GM12878 (cell line): ENCODE results near the gene SLC12A3. TPM values are rescaled to one million over a fixed set of nuclear protein-coding genes. Genes with fewer than 3 reads are reported as not detected.

ENCODE experiments used
- ATF7 ChIP-seq: fragments of 450-650 bp; IDR thresholded peaks from 2 replicates; pipeline ENCODE4 v1.6.1; 2016; ENCODE audit warnings: low read depth, mild to moderate bottlenecking
- CHD2 ChIP-seq: IDR thresholded peaks from 2 replicates; pipeline ENCODE4 v1.6.1; 2011; ENCODE audit warnings: low read depth, low read length, improper control_type of control experiment, borderline replicate concordance
- EZH2 ChIP-seq: IDR thresholded peaks from 2 replicates; pipeline ENCODE4 v1.6.1; 2012; ENCODE audit warnings: low read depth, mild to moderate bottlenecking, control low read depth, inconsistent platforms, low read length, borderline replicate concordance; ENCODE audit not compliant: control insufficient read depth
- FOXK2 ChIP-seq: fragments of 450-650 bp; IDR thresholded peaks from 2 replicates; pipeline ENCODE4 v1.6.1; 2017; ENCODE audit warnings: mild to moderate bottlenecking, moderate library complexity
- JUND ChIP-seq: IDR thresholded peaks from 2 replicates; pipeline ENCODE4 v1.6.1; 2012; ENCODE audit warnings: low read depth, mild to moderate bottlenecking, low read length, improper control_type of control experiment, moderate library complexity
- KAT2A ChIP-seq: conservative IDR thresholded peaks from 2 replicates; pipeline ENCODE4 v1.6.1; 2011; ENCODE audit warnings: low read depth, low read length; ENCODE audit not compliant: control insufficient read depth
- MEF2A ChIP-seq: IDR thresholded peaks from 2 replicates; pipeline ENCODE4 v1.6.1; 2011; ENCODE audit warnings: low read depth, mild to moderate bottlenecking, low read length, moderate library complexity; ENCODE audit not compliant: insufficient read depth
- MTA2 ChIP-seq: fragments of 450-650 bp; IDR thresholded peaks from 2 replicates; pipeline ENCODE4 v1.6.1; 2016; ENCODE audit warnings: low read depth, mild to moderate bottlenecking, moderate library complexity
- MXI1 ChIP-seq: fragments of 150-350 bp; IDR thresholded peaks from 2 replicates; pipeline ENCODE4 v1.6.1; 2011; ENCODE audit warnings: low read depth, mild to moderate bottlenecking, inconsistent platforms, low read length, improper control_type of control experiment
- MYC ChIP-seq: IDR thresholded peaks from 2 replicates; pipeline ENCODE4 v1.6.1; 2011; ENCODE audit warnings: mild to moderate bottlenecking, low read length, moderate library complexity, inconsistent platforms; ENCODE audit not compliant: insufficient read depth, insufficient replicate concordance, insufficient read length, severe bottlenecking
- NR2F1 ChIP-seq: fragments of 450-650 bp; conservative IDR thresholded peaks from 2 replicates; pipeline ENCODE4 v1.6.1; 2017; ENCODE audit warnings: mild to moderate bottlenecking
- NRF1 ChIP-seq: conservative IDR thresholded peaks from 2 replicates; pipeline ENCODE4 v1.6.1; 2011; ENCODE audit warnings: mild to moderate bottlenecking, low read depth, low read length, improper control_type of control experiment
- RBBP5 ChIP-seq: fragments of 200-600 bp; sonication (generic); conservative IDR thresholded peaks from 2 replicates; pipeline ENCODE4 v1.6.1; 2016
- SMARCA5 ChIP-seq: fragments of 450-650 bp; IDR thresholded peaks from 2 replicates; pipeline ENCODE4 v1.6.1; 2017; ENCODE audit warnings: mild to moderate bottlenecking
- SREBF2 ChIP-seq: IDR thresholded peaks from 2 replicates; pipeline ENCODE4 v1.6.1; 2012; ENCODE audit warnings: mild to moderate bottlenecking, low read length
- TCF7 ChIP-seq: IDR thresholded peaks from 2 replicates; pipeline ENCODE4 v1.6.1; 2014; ENCODE audit warnings: antibody characterized with exemption, borderline replicate concordance
- YBX1 ChIP-seq: fragments of 450-650 bp; IDR thresholded peaks from 2 replicates; pipeline ENCODE4 v1.6.1; 2016; ENCODE audit warnings: antibody characterized with exemption
- ZBED1 ChIP-seq: IDR thresholded peaks from 2 replicates; pipeline ENCODE4 v1.6.1; 2016; ENCODE audit warnings: borderline replicate concordance
- ZNF384 ChIP-seq: IDR thresholded peaks from 2 replicates; pipeline ENCODE4 v1.6.1; 2012; ENCODE audit warnings: low read depth, mild to moderate bottlenecking, low read length, improper control_type of control experiment, borderline replicate concordance
- ZSCAN29 ChIP-seq: fragments of 450-650 bp; IDR thresholded peaks from 2 replicates; pipeline ENCODE4 v1.6.1; 2017; ENCODE audit warnings: mild to moderate bottlenecking, moderate library complexity
- polyA plus RNA-seq, 11 experiments: library from polyadenylated mRNA; depleted of rRNA in 4 of 11; unstranded in 6 of 11; stranded (reverse) in 5 of 11; fragments of >200 nt; fragmentation: Nextera tagmentation in 4 of 11; fragmentation: Illumina TruSeq in 1 of 11; extraction: Ambion mirVana in 4 of 11; extraction: Trizol in 1 of 11; gene quantifications; 1 replicate in 1 of 11; 2 replicates in 10 of 11; pipeline versions ENCODE4 v1.2.1 to v1.2.3, GENCODE V29; 2011 to 2016; ENCODE audit warnings: inconsistent platforms in 2 of 11, missing spikeins in 2 of 11, low read depth in 1 of 11
- total RNA-seq, 4 experiments: library from RNA; depleted of rRNA in 3 of 4; stranded (reverse); fragments of >200 nt in 3 of 4; fragmentation: Illumina TruSeq in 1 of 4; extraction: Trizol in 1 of 4; gene quantifications; 2 replicates each; pipeline versions ENCODE4 v1.2.1 to v1.2.3, GENCODE V29; 2013 to 2021
- TF ChIP-seq, protein P1 (sequence below): fragments of 450-650 bp; formaldehyde crosslinking; IDR thresholded peaks from 2 replicates; pipeline ENCODE4 v1.5.0; 2022; ENCODE audit warnings: mild to moderate bottlenecking, missing genetic modification characterization
- TF ChIP-seq, protein P2 (sequence below): fragments of 450-650 bp; IDR thresholded peaks from 2 replicates; pipeline ENCODE4 v1.6.1; 2017; ENCODE audit warnings: borderline replicate concordance
- TF ChIP-seq, protein P3 (sequence below): fragments of 150-350 bp; IDR thresholded peaks from 2 replicates; pipeline ENCODE4 v1.6.1; 2014; ENCODE audit warnings: mild to moderate bottlenecking, low read depth, low read length
- TF ChIP-seq, protein P4 (sequence below): IDR thresholded peaks from 2 replicates; pipeline ENCODE4 v1.6.1; 2011; ENCODE audit warnings: low read depth, low read length, improper control_type of control experiment, borderline replicate concordance

The SLC12A3 gene
- total and polyA plus RNA-seq, 10 of the 15 experiments (the other 5 are each of a cell fraction or from before 2014, with no cell fraction given): 0.05 to 6.3 (median 3.1) TPM

DNA sequence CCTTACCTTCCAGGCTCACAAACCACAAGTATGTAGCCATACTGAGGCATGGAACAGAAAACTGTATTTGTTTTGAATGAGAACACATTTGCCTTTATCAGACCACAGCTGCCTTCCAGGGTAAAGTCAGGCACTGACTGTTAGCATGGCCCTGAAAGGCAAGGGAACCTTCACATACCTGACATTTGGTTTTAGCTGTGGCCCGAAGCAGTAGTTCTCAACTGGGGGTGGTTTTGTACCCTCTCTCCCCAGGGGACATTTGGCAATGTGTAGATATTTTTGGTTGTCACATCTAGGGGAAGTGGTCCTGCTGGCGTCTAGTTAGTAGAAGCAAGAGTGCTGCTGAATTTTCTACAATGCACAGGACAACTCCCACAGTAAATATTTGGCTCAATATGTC lies 76.1 kb downstream of the SLC12A3 start (continued):
- TF ChIP-seq, protein P1, sequence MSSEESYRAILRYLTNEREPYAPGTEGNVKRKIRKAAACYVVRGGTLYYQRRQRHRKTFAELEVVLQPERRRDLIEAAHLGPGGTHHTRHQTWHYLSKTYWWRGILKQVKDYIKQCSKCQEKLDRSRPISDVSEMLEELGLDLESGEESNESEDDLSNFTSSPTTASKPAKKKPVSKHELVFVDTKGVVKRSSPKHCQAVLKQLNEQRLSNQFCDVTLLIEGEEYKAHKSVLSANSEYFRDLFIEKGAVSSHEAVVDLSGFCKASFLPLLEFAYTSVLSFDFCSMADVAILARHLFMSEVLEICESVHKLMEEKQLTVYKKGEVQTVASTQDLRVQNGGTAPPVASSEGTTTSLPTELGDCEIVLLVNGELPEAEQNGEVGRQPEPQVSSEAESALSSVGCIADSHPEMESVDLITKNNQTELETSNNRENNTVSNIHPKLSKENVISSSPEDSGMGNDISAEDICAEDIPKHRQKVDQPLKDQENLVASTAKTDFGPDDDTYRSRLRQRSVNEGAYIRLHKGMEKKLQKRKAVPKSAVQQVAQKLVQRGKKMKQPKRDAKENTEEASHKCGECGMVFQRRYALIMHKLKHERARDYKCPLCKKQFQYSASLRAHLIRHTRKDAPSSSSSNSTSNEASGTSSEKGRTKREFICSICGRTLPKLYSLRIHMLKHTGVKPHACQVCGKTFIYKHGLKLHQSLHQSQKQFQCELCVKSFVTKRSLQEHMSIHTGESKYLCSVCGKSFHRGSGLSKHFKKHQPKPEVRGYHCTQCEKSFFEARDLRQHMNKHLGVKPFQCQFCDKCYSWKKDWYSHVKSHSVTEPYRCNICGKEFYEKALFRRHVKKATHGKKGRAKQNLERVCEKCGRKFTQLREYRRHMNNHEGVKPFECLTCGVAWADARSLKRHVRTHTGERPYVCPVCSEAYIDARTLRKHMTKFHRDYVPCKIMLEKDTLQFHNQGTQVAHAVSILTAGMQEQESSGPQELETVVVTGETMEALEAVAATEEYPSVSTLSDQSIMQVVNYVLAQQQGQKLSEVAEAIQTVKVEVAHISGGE (CRISPR knock-in tag): no peak
- TF ChIP-seq, protein P2, sequence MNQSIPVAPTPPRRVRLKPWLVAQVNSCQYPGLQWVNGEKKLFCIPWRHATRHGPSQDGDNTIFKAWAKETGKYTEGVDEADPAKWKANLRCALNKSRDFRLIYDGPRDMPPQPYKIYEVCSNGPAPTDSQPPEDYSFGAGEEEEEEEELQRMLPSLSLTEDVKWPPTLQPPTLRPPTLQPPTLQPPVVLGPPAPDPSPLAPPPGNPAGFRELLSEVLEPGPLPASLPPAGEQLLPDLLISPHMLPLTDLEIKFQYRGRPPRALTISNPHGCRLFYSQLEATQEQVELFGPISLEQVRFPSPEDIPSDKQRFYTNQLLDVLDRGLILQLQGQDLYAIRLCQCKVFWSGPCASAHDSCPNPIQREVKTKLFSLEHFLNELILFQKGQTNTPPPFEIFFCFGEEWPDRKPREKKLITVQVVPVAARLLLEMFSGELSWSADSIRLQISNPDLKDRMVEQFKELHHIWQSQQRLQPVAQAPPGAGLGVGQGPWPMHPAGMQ: no peak
- TF ChIP-seq FOXK2 (no peak), MEF2A (no peak), NRF1 (no peak), JUND (no peak), CHD2 (0 out of 2 replicates have a peak, but pooled peaks have one; percentile 33), ATF7 (no peak), MYC (no peak), ZNF384 (no peak), MXI1 (no peak), ZSCAN29 (no peak), TCF7 (no peak), RBBP5 (no peak), ZBED1 (no peak), SMARCA5 (no peak), MTA2 (no peak), SREBF2 (no peak), NR2F1 (no peak), EZH2 (no peak), YBX1 (no peak), KAT2A (no peak)
- TF ChIP-seq, protein P3, sequence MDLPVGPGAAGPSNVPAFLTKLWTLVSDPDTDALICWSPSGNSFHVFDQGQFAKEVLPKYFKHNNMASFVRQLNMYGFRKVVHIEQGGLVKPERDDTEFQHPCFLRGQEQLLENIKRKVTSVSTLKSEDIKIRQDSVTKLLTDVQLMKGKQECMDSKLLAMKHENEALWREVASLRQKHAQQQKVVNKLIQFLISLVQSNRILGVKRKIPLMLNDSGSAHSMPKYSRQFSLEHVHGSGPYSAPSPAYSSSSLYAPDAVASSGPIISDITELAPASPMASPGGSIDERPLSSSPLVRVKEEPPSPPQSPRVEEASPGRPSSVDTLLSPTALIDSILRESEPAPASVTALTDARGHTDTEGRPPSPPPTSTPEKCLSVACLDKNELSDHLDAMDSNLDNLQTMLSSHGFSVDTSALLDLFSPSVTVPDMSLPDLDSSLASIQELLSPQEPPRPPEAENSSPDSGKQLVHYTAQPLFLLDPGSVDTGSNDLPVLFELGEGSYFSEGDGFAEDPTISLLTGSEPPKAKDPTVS: no peak
- TF ChIP-seq, protein P4, sequence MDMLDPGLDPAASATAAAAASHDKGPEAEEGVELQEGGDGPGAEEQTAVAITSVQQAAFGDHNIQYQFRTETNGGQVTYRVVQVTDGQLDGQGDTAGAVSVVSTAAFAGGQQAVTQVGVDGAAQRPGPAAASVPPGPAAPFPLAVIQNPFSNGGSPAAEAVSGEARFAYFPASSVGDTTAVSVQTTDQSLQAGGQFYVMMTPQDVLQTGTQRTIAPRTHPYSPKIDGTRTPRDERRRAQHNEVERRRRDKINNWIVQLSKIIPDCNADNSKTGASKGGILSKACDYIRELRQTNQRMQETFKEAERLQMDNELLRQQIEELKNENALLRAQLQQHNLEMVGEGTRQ: no peak; the same call in 1 of the 2 replicates
